ENCODE measurements around the gene PLA2G4B. TPM values are rescaled to one million over a fixed set of nuclear protein-coding genes. Genes with fewer than 3 reads are reported as not detected.

The PLA2G4B gene
- total RNA-seq, 2 experiments from 2014 or later, result 4.2 to 4.8 TPM

DNA sequence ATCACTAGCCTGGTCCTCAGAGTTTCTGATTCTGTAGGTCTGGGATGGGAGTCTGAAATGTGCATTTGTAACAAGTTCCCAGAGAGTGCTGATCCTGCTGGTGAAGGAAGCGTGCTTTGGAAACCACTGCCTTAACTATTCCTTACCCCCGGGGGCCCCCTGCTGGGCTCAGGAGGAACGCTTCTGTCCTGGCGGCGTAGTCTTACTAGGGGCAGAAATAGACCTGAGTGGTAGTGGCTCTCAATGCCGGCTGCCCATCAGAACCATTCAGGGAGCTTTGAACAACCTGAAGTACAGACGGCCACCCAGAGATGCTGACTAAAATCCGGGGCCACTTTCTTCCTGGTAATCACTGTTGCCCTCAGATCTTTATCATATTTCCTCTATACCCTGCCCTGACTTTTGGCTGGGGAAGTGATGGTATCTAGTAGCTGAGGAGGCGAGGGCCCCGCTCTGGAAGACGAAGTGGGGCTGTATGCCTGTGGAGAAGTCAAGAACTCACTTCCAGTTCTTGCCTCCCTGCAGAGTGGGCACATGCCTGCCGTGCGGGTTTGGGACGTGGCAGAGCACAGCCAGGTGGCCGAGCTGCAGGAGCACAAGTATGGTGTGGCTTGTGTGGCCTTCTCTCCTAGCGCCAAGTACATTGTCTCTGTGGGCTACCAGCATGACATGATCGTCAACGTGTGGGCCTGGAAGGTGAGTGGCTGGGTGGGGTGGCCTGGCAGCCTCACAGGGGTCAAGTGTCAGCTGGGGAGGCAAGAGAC is 27.0 kb upstream of the PLA2G4B start:
- H3K9me3 Mint-ChIP-seq, result no peaks in the 10 kb centered on the region
- H3K4me1 Mint-ChIP-seq (ENCODE audit: low read depth), result peaks cover 18% of the 10 kb centered on the region
- CTCF ChIA-PET, result interaction anchor here (0.6 to 15.8 kb wide), 43 partner anchors 9 to 395 kb away, joined by 3 to 337 read pairs (median 4); partner anchors contain the start of genes MAPKBP1, SPTBN5 and TYRO3
- peaks cover 4% of the 10 kb centered on the region for H3K36me3 Mint-ChIP-seq (ENCODE audit: low read depth)
- no peaks in the 10 kb centered on the region for H3K27me3 Mint-ChIP-seq
- TF ChIP-seq, protein P1, sequence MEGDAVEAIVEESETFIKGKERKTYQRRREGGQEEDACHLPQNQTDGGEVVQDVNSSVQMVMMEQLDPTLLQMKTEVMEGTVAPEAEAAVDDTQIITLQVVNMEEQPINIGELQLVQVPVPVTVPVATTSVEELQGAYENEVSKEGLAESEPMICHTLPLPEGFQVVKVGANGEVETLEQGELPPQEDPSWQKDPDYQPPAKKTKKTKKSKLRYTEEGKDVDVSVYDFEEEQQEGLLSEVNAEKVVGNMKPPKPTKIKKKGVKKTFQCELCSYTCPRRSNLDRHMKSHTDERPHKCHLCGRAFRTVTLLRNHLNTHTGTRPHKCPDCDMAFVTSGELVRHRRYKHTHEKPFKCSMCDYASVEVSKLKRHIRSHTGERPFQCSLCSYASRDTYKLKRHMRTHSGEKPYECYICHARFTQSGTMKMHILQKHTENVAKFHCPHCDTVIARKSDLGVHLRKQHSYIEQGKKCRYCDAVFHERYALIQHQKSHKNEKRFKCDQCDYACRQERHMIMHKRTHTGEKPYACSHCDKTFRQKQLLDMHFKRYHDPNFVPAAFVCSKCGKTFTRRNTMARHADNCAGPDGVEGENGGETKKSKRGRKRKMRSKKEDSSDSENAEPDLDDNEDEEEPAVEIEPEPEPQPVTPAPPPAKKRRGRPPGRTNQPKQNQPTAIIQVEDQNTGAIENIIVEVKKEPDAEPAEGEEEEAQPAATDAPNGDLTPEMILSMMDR (IDR thresholded peaks at IDR 0.05), result peak; percentile 92
- ATAC-seq (peak; percentile 91), DNase-seq (peak; percentile 86)
- intact Hi-C loops (cut with micrococcal nuclease), result loop anchor here (1.0 kb wide), 1 partner anchor 39 kb away; no protein-coding TSS in a partner anchor
- no peak overlapping the region for H3K27ac Mint-ChIP-seq
- H3K4me3 Mint-ChIP-seq, result no peak overlapping the region
- POLR2A ChIA-PET, result interaction anchor here (0.6 to 3.8 kb wide), 5 partner anchors 10 to 148 kb away, joined by 3 to 29 read pairs (median 3); partner anchors contain the start of gene MAPKBP1

DNA sequence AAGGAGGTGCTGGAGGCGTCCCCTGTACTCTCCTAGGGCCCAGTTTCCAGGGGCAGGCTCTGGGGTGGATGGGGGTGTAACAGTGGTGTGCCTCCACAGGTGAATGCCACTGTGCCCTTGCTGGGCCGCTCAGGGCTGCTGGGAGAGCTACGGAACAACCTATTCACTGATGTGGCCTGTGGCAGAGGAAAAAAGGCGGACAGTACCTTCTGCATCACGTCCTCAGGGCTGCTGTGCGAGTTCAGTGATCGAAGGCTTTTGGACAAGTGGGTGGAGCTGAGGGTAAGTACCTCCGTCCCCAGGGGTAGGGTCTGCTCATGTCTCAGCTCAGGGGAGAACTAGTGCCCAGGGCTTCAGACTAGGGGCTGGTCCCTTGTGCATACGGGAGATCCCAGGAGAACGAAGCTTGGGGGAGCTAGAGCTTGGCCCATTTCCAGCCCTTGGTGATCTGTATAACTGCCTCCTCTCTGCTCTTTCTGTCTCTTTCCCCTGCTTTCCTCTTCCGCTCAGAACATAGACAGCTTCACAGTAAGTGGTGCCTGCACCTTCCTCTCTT is 25.7 kb upstream of the PLA2G4B start:
- intact Hi-C loops (cut with micrococcal nuclease), result no loop called here
- POLR2A ChIA-PET, result interaction anchor here (3.8 kb wide), 1 partner anchor 39 kb away, joined by 29 read pairs; the partner anchor contains the start of gene MAPKBP1

DNA sequence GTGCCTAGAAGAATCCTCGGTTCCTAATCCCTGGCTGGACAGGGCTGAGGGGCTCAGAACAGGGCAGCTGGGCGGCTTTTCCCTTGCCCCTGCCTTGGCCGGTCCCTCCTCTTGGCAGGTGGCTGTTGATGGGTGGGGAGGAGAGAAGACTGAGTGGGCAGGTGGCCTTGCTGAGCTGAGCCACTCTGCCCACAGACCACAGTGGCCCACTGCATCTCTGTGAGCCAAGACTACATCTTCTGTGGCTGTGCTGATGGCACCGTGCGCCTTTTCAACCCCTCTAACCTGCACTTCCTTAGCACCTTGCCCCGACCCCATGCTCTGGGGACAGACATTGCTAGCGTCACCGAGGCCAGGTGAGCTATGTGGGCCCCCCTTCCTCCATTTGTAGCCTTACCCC is 25.2 kb upstream of the PLA2G4B start:
- no peak for ATAC-seq
- Mint-ChIP-seq H3K9me3 (no peaks in the 10 kb centered on the region), H3K27ac (no peak overlapping the region), H3K36me3 (ENCODE audit: low read depth) (peaks cover 5% of the 10 kb centered on the region), H3K4me3 (no peak overlapping the region), H3K27me3 (no peaks in the 10 kb centered on the region), H3K4me1 (ENCODE audit: low read depth) (peaks cover 18% of the 10 kb centered on the region)
- intact Hi-C loops (cut with micrococcal nuclease), result no loop called here
- CTCF ChIA-PET, result interaction anchor here (3.4 to 15.8 kb wide), 2 partner anchors 24 to 38 kb away, joined by 39 to 337 read pairs; partner anchors contain the start of gene MAPKBP1
- TF ChIP-seq, protein P1 (IDR thresholded peaks at IDR 0.05), result no peak
- no peak for DNase-seq
- POLR2A ChIA-PET, result interaction anchor here (0.7 to 3.8 kb wide), 2 partner anchors 39 to 63 kb away, joined by 3 to 29 read pairs; partner anchors contain the start of gene MAPKBP1

More for the DNA sequence above, 25.7 kb upstream of the PLA2G4B start:
- TF ChIP-seq, protein P1 (IDR thresholded peaks at IDR 0.05), result no peak
- H3K4me1 Mint-ChIP-seq (ENCODE audit: low read depth), result peaks cover 18% of the 10 kb centered on the region
- no peak overlapping the region for H3K27ac Mint-ChIP-seq
- no peak overlapping the region for H3K4me3 Mint-ChIP-seq
- H3K27me3 Mint-ChIP-seq, result no peaks in the 10 kb centered on the region
- CTCF ChIA-PET, result interaction anchor here (1.2 to 15.8 kb wide), 14 partner anchors 8 to 208 kb away, joined by 3 to 337 read pairs (median 10); partner anchors contain the start of gene MAPKBP1
- peaks cover 4% of the 10 kb centered on the region for H3K36me3 Mint-ChIP-seq (ENCODE audit: low read depth)
- ATAC-seq (no peak), DNase-seq (no peak)
- H3K9me3 Mint-ChIP-seq, result no peaks in the 10 kb centered on the region

DNA sequence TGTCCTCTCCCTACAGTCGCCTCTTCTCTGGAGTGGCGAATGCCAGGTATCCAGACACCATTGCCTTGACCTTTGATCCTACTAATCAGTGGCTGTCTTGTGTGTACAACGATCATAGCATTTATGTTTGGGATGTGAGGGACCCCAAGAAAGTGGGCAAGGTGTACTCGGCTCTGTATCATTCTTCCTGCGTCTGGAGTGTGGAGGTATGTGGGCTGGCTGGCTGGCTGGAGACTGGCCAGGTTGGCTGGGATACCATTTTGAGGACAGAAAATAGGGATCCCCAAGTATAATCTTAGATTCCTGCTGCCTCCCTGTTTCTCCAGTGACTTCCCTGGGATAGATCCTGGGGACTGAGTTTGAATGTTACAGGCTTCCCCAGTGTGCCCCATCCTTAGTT is 24.1 kb upstream of the PLA2G4B start:
- intact Hi-C loops (cut with micrococcal nuclease), result no loop called here
- DNase-seq (no peak), ATAC-seq (no peak)
- peaks cover 5% of the 10 kb centered on the region for H3K36me3 Mint-ChIP-seq (ENCODE audit: low read depth)
- no peak overlapping the region for H3K27ac Mint-ChIP-seq
- no peak overlapping the region for H3K4me3 Mint-ChIP-seq
- ChIA-PET CTCF (interaction anchor here (15.8 kb wide), 1 partner anchor 39 kb away, joined by 337 read pairs; the partner anchor contains the start of gene MAPKBP1), POLR2A (no interaction called here)
- peaks cover 15% of the 10 kb centered on the region for H3K4me1 Mint-ChIP-seq (ENCODE audit: low read depth)
- TF ChIP-seq, protein P1 (IDR thresholded peaks at IDR 0.05), result no peak
- no peaks in the 10 kb centered on the region for H3K27me3 Mint-ChIP-seq
- no peaks in the 10 kb centered on the region for H3K9me3 Mint-ChIP-seq

Measured in activated CD8-positive, alpha-beta T cell treated with anti-CD3 and anti-CD28 coated beads for 36 hours (primary cell).